Natural killer cell (primary cell): ENCODE results near the gene WNT4. TPM values are rescaled to one million over a fixed set of nuclear protein-coding genes. Genes with fewer than 3 reads are reported as not detected.

Experiments used
- ATAC-seq, 3 donors: fragments of 150-1000 bp in 2 of 3; fragments of 200-7000 bp in 1 of 3; cut with Tn5 transposase; 1 replicate in 1 of 3; 2 replicates in 2 of 3; pipeline ENCODE4 v1.10.0; 2021; ENCODE audit warnings: mild to moderate bottlenecking in 2 of 3, moderate library complexity in 2 of 3
- DNase-seq, 2 donors: peaks; one replicate each; pipeline versions ENCODE4 v3.0.0 to v3.0.0-alpha.2; 2013 to 2021; ENCODE audit warnings: mixed read lengths in 1 of 2
- H3K27ac ChIP-seq: one replicate; pipeline ENCODE4 v1.5.1; 2013; ENCODE audit warnings: mild to moderate bottlenecking, low read length
- H3K27me3 ChIP-seq: one replicate; pipeline ENCODE4 v1.6.1; 2013; ENCODE audit warnings: low read length; ENCODE audit not compliant: control insufficient read depth, insufficient read depth
- H3K36me3 ChIP-seq: one replicate; pipeline ENCODE4 v1.6.1; 2013; ENCODE audit warnings: low read length; ENCODE audit not compliant: control insufficient read depth, insufficient read depth
- H3K4me1 ChIP-seq: one replicate; pipeline ENCODE4 v1.6.1; 2013; ENCODE audit warnings: low read length; ENCODE audit not compliant: control insufficient read depth, insufficient read depth
- H3K4me3 ChIP-seq: one replicate; pipeline ENCODE4 v1.5.1; 2013; ENCODE audit warnings: low read length
- H3K9me3 ChIP-seq: one replicate; pipeline ENCODE4 v1.6.1; 2013; ENCODE audit warnings: low read length; ENCODE audit not compliant: control insufficient read depth, insufficient read depth
- H3K27ac Mint-ChIP-seq, 2 donors: one replicate each; pipeline ENCODE4 v1.8.0; 2022; ENCODE audit warnings: mild to moderate bottlenecking in 2 of 2, mixed read lengths in 2 of 2, moderate library complexity in 1 of 2
- H3K27me3 Mint-ChIP-seq, 2 donors: one replicate each; pipeline ENCODE4 v1.8.0; 2022; ENCODE audit warnings: low read depth in 2 of 2, mixed read lengths in 2 of 2
- H3K36me3 Mint-ChIP-seq: one replicate; pipeline ENCODE4 v1.8.0; 2022; ENCODE audit warnings: mixed read lengths
- H3K4me1 Mint-ChIP-seq, 2 donors: one replicate each; pipeline ENCODE4 v1.8.0; 2022; ENCODE audit warnings: mixed read lengths in 2 of 2
- H3K4me3 Mint-ChIP-seq: one replicate; pipeline ENCODE4 v1.8.0; 2022; ENCODE audit warnings: mild to moderate bottlenecking, moderate library complexity, mixed read lengths
- H3K9me3 Mint-ChIP-seq, 2 donors: one replicate each; pipeline ENCODE4 v1.8.0; 2022; ENCODE audit warnings: mixed read lengths in 2 of 2
- WGBS: methylation state at CpG from one replicate; pipeline ENCODE4 v1.1.7; 2013; ENCODE audit warnings: missing lambda C conversion rate; ENCODE audit not compliant: insufficient coverage; 5-methylcytosine and 5-hydroxymethylcytosine counted together
- intact Hi-C: fragments of 100-400 bp; cut with micrococcal nuclease; formaldehyde crosslinking; loops from one replicate; pipeline ENCODE4 v1.14.2; 2022
- total RNA-seq, 4 donors: library from RNA; stranded (reverse); fragments of 120-200 nt in 1 of 4; gene quantifications; one replicate each; pipeline versions ENCODE4 v1.2.3 to v1.2.4, GENCODE V29; 2013 to 2022
- TF ChIP-seq, protein P1 (sequence below): fragments of 200-600 bp; IDR thresholded peaks from one replicate; pipeline ENCODE4 v1.8.0; 2022; ENCODE audit warnings: antibody characterized with exemption

The WNT4 gene
- total RNA-seq, 3 donors from 2014 or later (not counting 1 experiment from before 2014, with no cell fraction given), result not detected

DNA sequence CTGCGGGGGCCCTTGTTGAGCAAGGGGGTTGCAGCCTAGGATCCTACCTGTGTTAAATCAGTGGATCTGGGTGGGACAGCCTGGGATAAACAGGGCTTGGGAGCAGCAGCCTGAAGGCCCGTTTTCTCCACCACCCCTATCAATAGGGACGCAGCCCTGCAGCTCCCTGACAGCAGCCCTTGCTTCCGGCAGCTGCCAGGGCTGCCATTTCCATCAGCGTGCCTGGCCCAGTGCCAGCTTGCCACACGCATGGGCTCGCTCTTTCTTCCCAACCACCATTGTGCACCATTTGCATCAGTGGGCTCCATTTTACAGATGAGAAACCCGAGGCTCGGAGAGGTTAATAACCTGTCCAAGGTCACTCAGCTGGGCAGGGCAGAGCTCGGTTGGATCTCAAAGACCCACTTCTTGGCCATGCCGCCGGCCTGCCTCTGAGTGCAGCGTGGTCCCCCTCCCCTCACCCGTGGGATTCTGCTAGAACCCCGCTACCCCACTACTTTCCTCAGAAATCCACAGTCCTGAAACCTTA is 3.8 kb downstream of the WNT4 start:
- intact Hi-C loops, result no loop called here
- Mint-ChIP-seq H3K27ac (no peak overlapping the region), H3K27me3 (peaks cover 13 to 14% of the 10 kb centered on the region in 2 donors), H3K4me3 (no peak overlapping the region), H3K36me3 (no peaks in the 10 kb centered on the region), H3K9me3 (no peaks in the 10 kb centered on the region), H3K4me1 (peaks cover 5 to 7% of the 10 kb centered on the region in 2 donors)
- Histone ChIP-seq H3K4me1 (peaks cover 14% of the 10 kb centered on the region), H3K36me3 (no peaks in the 10 kb centered on the region), H3K27ac (no peak overlapping the region), H3K9me3 (no peaks in the 10 kb centered on the region), H3K27me3 (peaks cover 18% of the 10 kb centered on the region), H3K4me3 (no peak overlapping the region)
- DNase-seq (no peak), ATAC-seq (no peak)
- WGBS, result 86% methylated on average over 15 of the region's 15 CpGs
- TF ChIP-seq, protein P1, sequence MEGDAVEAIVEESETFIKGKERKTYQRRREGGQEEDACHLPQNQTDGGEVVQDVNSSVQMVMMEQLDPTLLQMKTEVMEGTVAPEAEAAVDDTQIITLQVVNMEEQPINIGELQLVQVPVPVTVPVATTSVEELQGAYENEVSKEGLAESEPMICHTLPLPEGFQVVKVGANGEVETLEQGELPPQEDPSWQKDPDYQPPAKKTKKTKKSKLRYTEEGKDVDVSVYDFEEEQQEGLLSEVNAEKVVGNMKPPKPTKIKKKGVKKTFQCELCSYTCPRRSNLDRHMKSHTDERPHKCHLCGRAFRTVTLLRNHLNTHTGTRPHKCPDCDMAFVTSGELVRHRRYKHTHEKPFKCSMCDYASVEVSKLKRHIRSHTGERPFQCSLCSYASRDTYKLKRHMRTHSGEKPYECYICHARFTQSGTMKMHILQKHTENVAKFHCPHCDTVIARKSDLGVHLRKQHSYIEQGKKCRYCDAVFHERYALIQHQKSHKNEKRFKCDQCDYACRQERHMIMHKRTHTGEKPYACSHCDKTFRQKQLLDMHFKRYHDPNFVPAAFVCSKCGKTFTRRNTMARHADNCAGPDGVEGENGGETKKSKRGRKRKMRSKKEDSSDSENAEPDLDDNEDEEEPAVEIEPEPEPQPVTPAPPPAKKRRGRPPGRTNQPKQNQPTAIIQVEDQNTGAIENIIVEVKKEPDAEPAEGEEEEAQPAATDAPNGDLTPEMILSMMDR, result no peak

DNA sequence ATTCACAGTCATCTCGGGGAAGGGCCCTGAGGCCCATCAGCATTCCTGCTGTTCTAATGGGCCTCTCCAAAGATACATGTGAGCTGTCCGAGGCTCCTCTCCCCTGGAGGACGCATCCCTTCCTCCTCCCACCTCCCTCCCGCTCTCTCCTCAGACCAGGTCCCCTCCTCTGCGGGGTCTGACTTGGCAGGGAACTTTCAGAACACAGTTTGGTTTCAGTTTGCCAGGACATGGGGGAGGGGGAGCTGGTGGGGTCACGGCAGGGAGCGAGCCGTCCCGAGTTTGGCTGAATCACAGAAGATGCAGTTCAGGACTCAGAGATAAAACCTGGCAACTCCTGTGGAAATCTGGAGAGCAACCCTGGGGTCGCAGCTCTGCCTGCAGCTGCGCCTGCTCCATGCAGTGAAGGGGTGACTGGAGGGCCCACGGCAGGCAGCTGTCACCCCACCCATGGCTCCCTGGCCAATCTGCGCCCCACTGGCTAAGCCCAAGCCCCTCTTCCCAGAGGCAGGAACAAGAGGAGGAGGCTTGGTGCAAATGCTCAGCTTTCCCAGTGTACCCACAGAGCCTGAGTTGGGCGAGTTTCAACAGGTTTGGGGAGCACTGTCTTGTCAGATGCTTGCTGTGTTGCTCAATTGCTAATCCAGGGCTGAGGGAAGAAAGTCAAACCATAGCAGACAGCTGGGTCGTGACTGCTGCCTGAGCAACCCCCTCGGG is 5.7 kb downstream of the WNT4 start:
- H3K27me3 Mint-ChIP-seq, result peaks cover 7 to 8% of the 10 kb centered on the region in 2 donors
- H3K4me1 ChIP-seq, result peaks cover 6% of the 10 kb centered on the region
- no peaks in the 10 kb centered on the region for H3K9me3 Mint-ChIP-seq
- no peak overlapping the region for H3K4me3 Mint-ChIP-seq
- no peaks in the 10 kb centered on the region for H3K36me3 ChIP-seq
- WGBS, result 87% methylated on average over 16 of the region's 16 CpGs
- intact Hi-C loops, result no loop called here
- no peaks in the 10 kb centered on the region for H3K36me3 Mint-ChIP-seq
- TF ChIP-seq, protein P1, result no peak
- H3K27me3 ChIP-seq, result peaks cover 12% of the 10 kb centered on the region
- H3K4me3 ChIP-seq, result no peak overlapping the region
- ATAC-seq (no peak), DNase-seq (no peak)
- no peak overlapping the region for H3K27ac Mint-ChIP-seq
- no peaks in the 10 kb centered on the region for H3K4me1 Mint-ChIP-seq
- H3K9me3 ChIP-seq, result no peaks in the 10 kb centered on the region
- no peak overlapping the region for H3K27ac ChIP-seq

DNA sequence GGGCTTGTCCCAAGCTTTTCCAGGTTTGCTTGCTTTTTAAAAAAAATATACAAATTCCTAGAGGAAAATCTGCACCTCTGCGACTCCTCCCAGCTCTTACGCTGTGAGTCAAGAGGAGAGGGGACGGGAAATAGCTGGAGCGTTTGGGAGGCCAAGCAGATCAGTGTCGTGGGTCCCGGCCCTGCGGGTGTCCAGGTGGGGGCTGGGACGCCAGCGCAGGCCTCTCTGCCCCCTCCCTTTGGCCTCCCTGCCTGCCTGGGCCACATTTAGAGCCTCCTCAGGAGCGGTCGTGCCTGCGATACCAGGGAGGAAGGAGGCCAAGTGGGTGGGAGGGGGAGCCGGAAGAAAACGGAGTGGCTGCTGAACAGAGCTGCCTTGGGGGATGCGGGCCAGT is 9.0 kb downstream of the WNT4 start:
- Mint-ChIP-seq H3K27ac (no peak overlapping the region), H3K4me3 (no peak overlapping the region), H3K27me3 (peaks cover 2 to 8% of the 10 kb centered on the region in 2 donors), H3K4me1 (no peaks in the 10 kb centered on the region), H3K36me3 (no peaks in the 10 kb centered on the region), H3K9me3 (no peaks in the 10 kb centered on the region)
- WGBS, result 51% methylated on average over 15 of the region's 15 CpGs
- no peaks in the 10 kb centered on the region for H3K4me1 ChIP-seq
- TF ChIP-seq, protein P1, result no peak
- no peaks in the 10 kb centered on the region for H3K36me3 ChIP-seq
- no peak overlapping the region for H3K4me3 ChIP-seq
- no peak for ATAC-seq
- intact Hi-C loops, result no loop called here
- H3K9me3 ChIP-seq, result no peaks in the 10 kb centered on the region
- H3K27ac ChIP-seq, result no peak overlapping the region
- no peak for DNase-seq
- peaks cover 4% of the 10 kb centered on the region for H3K27me3 ChIP-seq
